Vagina (tissue), 2 donors: Measurements from ENCODE around the gene PAQR7.

Experiments used
- POLR2A ChIP-seq, 2 donors: fragments of 450-650 bp; IDR thresholded peaks; one replicate each; pipeline ENCODE4 v1.6.1; 2017; ENCODE audit warnings: antibody characterized with exemption in 2 of 2, mild to moderate bottlenecking in 2 of 2, moderate library complexity in 2 of 2
- POLR2AphosphoS5 ChIP-seq, 2 donors: sonication (generic); formaldehyde crosslinking; IDR thresholded peaks; one replicate each; pipeline ENCODE4 v1.9.0; 2017; ENCODE audit warnings: antibody characterized with exemption in 2 of 2, mild to moderate bottlenecking in 2 of 2, low read depth in 1 of 2; ENCODE audit not compliant: insufficient read depth in 1 of 2
- TF ChIP-seq, protein P1 (sequence below), 3 experiments: fragments of 450-650 bp in 2 of 3; fragments of 200-600 bp in 1 of 3; sonication (generic) in 1 of 3; IDR thresholded peaks; one replicate each; pipeline ENCODE4 v1.5.1; 2017 to 2019; ENCODE audit warnings: antibody characterized with exemption in 3 of 3, mild to moderate bottlenecking in 2 of 3, moderate library complexity in 2 of 3

DNA sequence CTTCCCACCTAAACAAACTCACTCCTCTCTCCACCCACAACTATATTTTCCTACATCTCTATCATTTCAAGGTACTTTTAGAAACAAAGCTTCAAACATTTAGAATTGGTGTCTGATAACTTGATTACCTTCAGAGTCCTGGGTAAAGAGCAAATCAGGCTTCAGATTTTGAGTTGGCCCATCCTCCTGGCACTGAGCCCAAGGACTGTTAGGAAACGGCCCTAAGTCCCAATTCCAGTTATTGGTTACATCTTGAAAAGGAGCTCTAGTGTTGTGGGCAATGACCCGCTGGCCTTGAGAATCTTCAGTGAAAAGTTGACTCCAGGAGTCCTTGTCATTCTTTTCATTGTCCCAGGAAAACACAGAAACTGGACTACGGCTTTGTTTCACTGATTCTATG is 40.6 kb downstream of the PAQR7 start:
- TF ChIP-seq, protein P1, sequence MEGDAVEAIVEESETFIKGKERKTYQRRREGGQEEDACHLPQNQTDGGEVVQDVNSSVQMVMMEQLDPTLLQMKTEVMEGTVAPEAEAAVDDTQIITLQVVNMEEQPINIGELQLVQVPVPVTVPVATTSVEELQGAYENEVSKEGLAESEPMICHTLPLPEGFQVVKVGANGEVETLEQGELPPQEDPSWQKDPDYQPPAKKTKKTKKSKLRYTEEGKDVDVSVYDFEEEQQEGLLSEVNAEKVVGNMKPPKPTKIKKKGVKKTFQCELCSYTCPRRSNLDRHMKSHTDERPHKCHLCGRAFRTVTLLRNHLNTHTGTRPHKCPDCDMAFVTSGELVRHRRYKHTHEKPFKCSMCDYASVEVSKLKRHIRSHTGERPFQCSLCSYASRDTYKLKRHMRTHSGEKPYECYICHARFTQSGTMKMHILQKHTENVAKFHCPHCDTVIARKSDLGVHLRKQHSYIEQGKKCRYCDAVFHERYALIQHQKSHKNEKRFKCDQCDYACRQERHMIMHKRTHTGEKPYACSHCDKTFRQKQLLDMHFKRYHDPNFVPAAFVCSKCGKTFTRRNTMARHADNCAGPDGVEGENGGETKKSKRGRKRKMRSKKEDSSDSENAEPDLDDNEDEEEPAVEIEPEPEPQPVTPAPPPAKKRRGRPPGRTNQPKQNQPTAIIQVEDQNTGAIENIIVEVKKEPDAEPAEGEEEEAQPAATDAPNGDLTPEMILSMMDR (IDR thresholded peaks at IDR 0.05): no peak
- TF ChIP-seq POLR2A (IDR thresholded peaks at IDR 0.05): no peak
- no peak for TF ChIP-seq POLR2AphosphoS5 (IDR thresholded peaks at IDR 0.05; ENCODE audit: insufficient read depth in 1 of 2, low read depth in 1 of 2)
